ENCODE results near the gene EPB41L1. TPM values are rescaled to one million over a fixed set of nuclear protein-coding genes. Genes with fewer than 3 reads are reported as not detected.

EPB41L1 gene
- total RNA-seq, 2 experiments from 2014 or later: 1.0 to 2.2 TPM

GRCh38 chr20:36119537-36119936, 35.0 kb upstream of the EPB41L1 start:
- Mint-ChIP-seq H3K27me3 (peaks cover 6% of the 10 kb centered on the region), H3K4me3 (no peak overlapping the region), H3K9me3 (no peaks in the 10 kb centered on the region), H3K4me1 (ENCODE audit: low read depth) (no peaks in the 10 kb centered on the region), H3K27ac (no peak overlapping the region), H3K36me3 (ENCODE audit: low read depth) (no peaks in the 10 kb centered on the region)
- intact Hi-C loops (cut with micrococcal nuclease): no loop called here
- no peak for ATAC-seq
- ChIA-PET CTCF (interaction anchor here (0.8 to 1.1 kb wide), 2 partner anchors 19 to 127 kb away, joined by 3 read pairs; no protein-coding TSS in a partner anchor), POLR2A (interaction anchor here (0.8 to 1.2 kb wide), 2 partner anchors 10 to 26 kb away, joined by 3 read pairs; no protein-coding TSS in a partner anchor)
- TF ChIP-seq, protein P1, sequence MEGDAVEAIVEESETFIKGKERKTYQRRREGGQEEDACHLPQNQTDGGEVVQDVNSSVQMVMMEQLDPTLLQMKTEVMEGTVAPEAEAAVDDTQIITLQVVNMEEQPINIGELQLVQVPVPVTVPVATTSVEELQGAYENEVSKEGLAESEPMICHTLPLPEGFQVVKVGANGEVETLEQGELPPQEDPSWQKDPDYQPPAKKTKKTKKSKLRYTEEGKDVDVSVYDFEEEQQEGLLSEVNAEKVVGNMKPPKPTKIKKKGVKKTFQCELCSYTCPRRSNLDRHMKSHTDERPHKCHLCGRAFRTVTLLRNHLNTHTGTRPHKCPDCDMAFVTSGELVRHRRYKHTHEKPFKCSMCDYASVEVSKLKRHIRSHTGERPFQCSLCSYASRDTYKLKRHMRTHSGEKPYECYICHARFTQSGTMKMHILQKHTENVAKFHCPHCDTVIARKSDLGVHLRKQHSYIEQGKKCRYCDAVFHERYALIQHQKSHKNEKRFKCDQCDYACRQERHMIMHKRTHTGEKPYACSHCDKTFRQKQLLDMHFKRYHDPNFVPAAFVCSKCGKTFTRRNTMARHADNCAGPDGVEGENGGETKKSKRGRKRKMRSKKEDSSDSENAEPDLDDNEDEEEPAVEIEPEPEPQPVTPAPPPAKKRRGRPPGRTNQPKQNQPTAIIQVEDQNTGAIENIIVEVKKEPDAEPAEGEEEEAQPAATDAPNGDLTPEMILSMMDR (IDR thresholded peaks at IDR 0.05): no peak
- DNase-seq: no peak

GRCh38 chr20:36120241-36120640, 34.3 kb upstream of the EPB41L1 start:
- DNase-seq (no peak), ATAC-seq (no peak)
- Mint-ChIP-seq H3K27ac (no peak overlapping the region), H3K27me3 (peaks cover 6% of the 10 kb centered on the region), H3K4me3 (no peak overlapping the region), H3K4me1 (ENCODE audit: low read depth) (no peaks in the 10 kb centered on the region), H3K36me3 (ENCODE audit: low read depth) (no peaks in the 10 kb centered on the region), H3K9me3 (no peaks in the 10 kb centered on the region)
- TF ChIP-seq, protein P1 (IDR thresholded peaks at IDR 0.05): no peak
- ChIA-PET CTCF (interaction anchor here (1.1 kb wide), 1 partner anchor 127 kb away, joined by 3 read pairs; no protein-coding TSS in a partner anchor), POLR2A (interaction anchor here (0.8 kb wide), 1 partner anchor 26 kb away, joined by 3 read pairs; no protein-coding TSS in a partner anchor)
- intact Hi-C loops (cut with micrococcal nuclease): no loop called here

DNA sequence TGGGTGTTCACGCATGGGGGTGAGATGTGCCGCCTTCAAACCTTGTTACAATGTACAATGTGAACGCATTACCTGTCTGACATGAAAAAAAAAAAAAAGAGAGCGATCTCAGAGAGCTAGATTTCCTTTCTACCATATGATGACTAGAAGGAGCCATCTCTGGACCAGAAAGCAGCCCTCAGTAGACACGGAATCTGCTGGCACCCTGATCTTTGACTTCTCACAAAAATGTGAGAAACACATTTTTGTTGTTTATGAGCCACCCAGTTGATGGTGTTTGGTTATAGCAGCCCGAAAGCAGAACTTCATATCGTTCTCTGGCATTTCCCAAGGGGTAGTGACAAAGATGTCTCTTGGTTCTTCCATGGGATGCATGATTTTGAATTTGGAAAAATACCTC, 33.5 kb upstream of the EPB41L1 start:
- TF ChIP-seq, protein P1 (IDR thresholded peaks at IDR 0.05): no peak
- Mint-ChIP-seq H3K27me3 (peaks cover 5% of the 10 kb centered on the region), H3K27ac (no peak overlapping the region), H3K9me3 (no peaks in the 10 kb centered on the region), H3K36me3 (ENCODE audit: low read depth) (no peaks in the 10 kb centered on the region), H3K4me3 (no peak overlapping the region), H3K4me1 (ENCODE audit: low read depth) (no peaks in the 10 kb centered on the region)
- no peak for DNase-seq
- ChIA-PET CTCF (no interaction called here), POLR2A (no interaction called here)
- ATAC-seq: no peak
- intact Hi-C loops (cut with micrococcal nuclease): no loop called here

- H3K4me1 Mint-ChIP-seq (ENCODE audit: low read depth): no peaks in the 10 kb centered on the region
- H3K36me3 Mint-ChIP-seq (ENCODE audit: low read depth): no peaks in the 10 kb centered on the region
- TF ChIP-seq, protein P1 (IDR thresholded peaks at IDR 0.05): no peak
- peaks cover 3% of the 10 kb centered on the region for H3K27me3 Mint-ChIP-seq
- ChIA-PET CTCF (no interaction called here), POLR2A (no interaction called here)
- no peaks in the 10 kb centered on the region for H3K9me3 Mint-ChIP-seq
- no peak for DNase-seq
- intact Hi-C loops (cut with micrococcal nuclease): no loop called here
- H3K27ac Mint-ChIP-seq: no peak overlapping the region
- ATAC-seq: no peak
- H3K4me3 Mint-ChIP-seq: no peak overlapping the region
These were observed 32.3 kb upstream of the EPB41L1 start for GRCh38 chr20:36121981-36122930.

DNA sequence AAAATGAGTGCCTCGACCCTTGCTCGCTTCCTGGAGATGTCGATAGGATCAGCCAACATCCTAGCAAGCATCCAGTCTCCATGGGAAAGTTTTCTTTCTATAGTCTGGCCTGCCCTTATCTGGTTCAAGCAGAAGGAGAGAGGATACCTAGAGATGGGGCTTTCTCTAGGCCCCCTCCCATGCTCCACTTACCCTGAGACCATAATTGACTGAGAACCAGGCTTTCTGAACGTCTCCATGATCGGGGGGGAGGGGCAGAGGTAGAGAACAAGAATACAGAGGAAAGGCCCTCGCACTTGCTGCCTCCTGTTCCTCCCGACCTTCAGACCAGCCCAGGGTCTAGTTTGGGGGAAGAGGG, 31.6 kb upstream of the EPB41L1 start:
- Mint-ChIP-seq H3K4me3 (no peak overlapping the region), H3K36me3 (ENCODE audit: low read depth) (no peaks in the 10 kb centered on the region), H3K4me1 (ENCODE audit: low read depth) (no peaks in the 10 kb centered on the region), H3K27me3 (peaks cover 3% of the 10 kb centered on the region), H3K27ac (no peak overlapping the region), H3K9me3 (no peaks in the 10 kb centered on the region)
- ChIA-PET CTCF (no interaction called here), POLR2A (no interaction called here)
- TF ChIP-seq, protein P1 (IDR thresholded peaks at IDR 0.05): no peak
- intact Hi-C loops (cut with micrococcal nuclease): no loop called here
- DNase-seq (no peak), ATAC-seq (no peak)
